Uterus (tissue), 2 donors: ENCODE measurements around the gene SLC22A23.

ENCODE experiments used
- CTCF ChIP-seq, 4 experiments: fragments of 200-600 bp in 2 of 4; fragments of 450-650 bp in 2 of 4; sonication (generic) in 2 of 4; IDR thresholded peaks; one replicate each; pipeline ENCODE4 v1.5.1; 2016 to 2019; ENCODE audit warnings: antibody characterized with exemption in 4 of 4, mild to moderate bottlenecking in 2 of 4, moderate library complexity in 1 of 4
- POLR2A ChIP-seq, 2 donors: fragments of 450-650 bp; IDR thresholded peaks; one replicate each; pipeline ENCODE4 v1.6.1; 2016; ENCODE audit warnings: antibody characterized with exemption in 2 of 2, mild to moderate bottlenecking in 1 of 2, moderate library complexity in 1 of 2

GRCh38 chr6:3294396-3294795 is 162.5 kb downstream of the SLC22A23 start:
- no peak for TF ChIP-seq CTCF (IDR thresholded peaks at IDR 0.05)
- TF ChIP-seq POLR2A (IDR thresholded peaks at IDR 0.05) = no peak
